Kidney (tissue), 14 donors: ENCODE measurements around the gene HAUS8. TPM values are rescaled to one million over a fixed set of nuclear protein-coding genes. Genes with fewer than 3 reads are reported as not detected.

Experiments used
- DNase-seq, 5 donors: peaks; one replicate each; pipeline ENCODE4 v3.0.0-alpha.2; 2013 to 2020
- FAIRE-seq: peaks from 2 replicates; lab custom pipeline; 2012; peaks lifted over from hg19 to GRCh38; lab: Jason Lieb, UNC
- H3K27ac ChIP-seq, 2 donors: one replicate each; pipeline ENCODE4 v1.7.0; 2013; ENCODE audit warnings: low read depth in 2 of 2, low read length in 2 of 2, inconsistent platforms in 1 of 2
- H3K27me3 ChIP-seq: one replicate; pipeline ENCODE4 v1.7.1; 2013; ENCODE audit warnings: low read length, inconsistent platforms; ENCODE audit not compliant: control insufficient read depth, insufficient read depth
- H3K36me3 ChIP-seq, 3 donors: one replicate each; pipeline versions ENCODE4 v1.7.0 to v1.7.1; 2013; ENCODE audit warnings: low read length in 3 of 3, control low read depth in 1 of 3, inconsistent platforms in 1 of 3; ENCODE audit not compliant: insufficient read depth in 3 of 3, control insufficient read depth in 2 of 3
- H3K4me1 ChIP-seq, 3 donors: one replicate each; pipeline versions ENCODE4 v1.7.0 to v1.7.1; 2013; ENCODE audit warnings: low read length in 3 of 3, inconsistent platforms in 1 of 3, low read depth in 1 of 3; ENCODE audit not compliant: control insufficient read depth in 2 of 3, insufficient read depth in 2 of 3
- H3K4me3 ChIP-seq, 3 donors: one replicate each; pipeline versions ENCODE4 v1.7.0 to v1.8.1; 2013; ENCODE audit warnings: low read length in 3 of 3, control low read depth in 1 of 3, inconsistent platforms in 1 of 3
- H3K9ac ChIP-seq, 3 donors: one replicate each; pipeline versions ENCODE4 v1.7.0 to v1.7.1; 2013; ENCODE audit warnings: low read length in 3 of 3, control low read depth in 1 of 3, inconsistent platforms in 1 of 3
- H3K9me3 ChIP-seq, 3 donors: one replicate each; pipeline versions ENCODE4 v1.7.0 to v1.7.1; 2013; ENCODE audit warnings: low read length in 3 of 3, control low read depth in 1 of 3, inconsistent platforms in 1 of 3; ENCODE audit not compliant: control insufficient read depth in 2 of 3, insufficient read depth in 1 of 3
- CTCF ChIP-seq: IDR thresholded peaks from 3 replicates; pipeline ENCODE4 v1.5.1; 2012; ENCODE audit warnings: mild to moderate bottlenecking, moderate library complexity, borderline replicate concordance; ENCODE audit not compliant: insufficient read depth; ENCODE audit errors: extremely low read depth
- intact Hi-C: fragments of 100-400 bp; cut with DNase I; formaldehyde crosslinking; loops from one replicate; pipeline ENCODE4 v1.11.1; 2022
- polyA plus RNA-seq: library from polyadenylated mRNA; stranded (reverse); fragments of 350-450 nt; fragmentation: Illumina TruSeq; extraction: RNeasy Lipid Tissue Mini Kit (QIAGEN cat#74804); gene quantifications from one replicate; pipeline ENCODE4 v1.2.3, GENCODE V29; 2014; ENCODE audit warnings: low read depth, low replicate concordance; ENCODE audit not compliant: insufficient read depth
- total RNA-seq: library from RNA; stranded (reverse); fragmentation: NEBNext Ultra II Directional; extraction: Animal tissue kit (Norgen Biotek cat#: 25700); gene quantifications from one replicate; pipeline ENCODE4 v1.2.1, GENCODE V29; 2021
- donor health status: control.
- donor health status: control.
- donor health status: control.
- donor health status: control.
- donor health status: control.
- donor health status: DM: yes; HTN: yes; CAD: no.
- donor health status: Normal renal cell carcinoma (clear cell type).

HAUS8 gene
- total and polyA plus RNA-seq, 2 donors from 2014 or later: 5.2 to 6.9 TPM

GRCh38 chr19:17078920-17079709, 3.9 kb upstream of the HAUS8 start:
- FAIRE-seq (no peak), DNase-seq (no peak)
- Histone ChIP-seq H3K9me3 (no peaks in the 10 kb centered on the region), H3K9ac (peak overlapping the region in 1 of 3 donors; percentile 22), H3K27me3 (no peaks in the 10 kb centered on the region), H3K27ac (peak overlapping the region in 1 of 2 donors; percentile 68), H3K4me1 (peaks cover 0 to 16% (median 8%) of the 10 kb centered on the region in 3 donors), H3K36me3 (no peaks in the 10 kb centered on the region), H3K4me3 (no peak overlapping the region)
- intact Hi-C loops: loop anchor here (10.0 kb wide), 1 partner anchor 66 kb away; no protein-coding TSS in a partner anchor
- no peak for TF ChIP-seq CTCF

- Histone ChIP-seq H3K9me3 (no peaks in the 10 kb centered on the region), H3K27me3 (no peaks in the 10 kb centered on the region), H3K4me1 (peaks cover 0 to 17% (median 8%) of the 10 kb centered on the region in 3 donors), H3K4me3 (no peak overlapping the region), H3K27ac (no peak overlapping the region), H3K9ac (no peak overlapping the region), H3K36me3 (no peaks in the 10 kb centered on the region)
- intact Hi-C loops: loop anchor here (10.0 kb wide), 1 partner anchor 67 kb away; no protein-coding TSS in a partner anchor
- no peak for DNase-seq
- TF ChIP-seq CTCF: no peak
- no peak for FAIRE-seq
Measured at GRCh38 chr19:17078036-17078919, 3.0 kb upstream of the HAUS8 start.

- no peak for TF ChIP-seq CTCF
- Histone ChIP-seq H3K27me3 (no peaks in the 10 kb centered on the region), H3K9ac (no peak overlapping the region), H3K9me3 (no peaks in the 10 kb centered on the region), H3K36me3 (no peaks in the 10 kb centered on the region), H3K4me3 (no peak overlapping the region), H3K27ac (no peak overlapping the region), H3K4me1 (peaks cover 0 to 17% (median 8%) of the 10 kb centered on the region in 3 donors)
- DNase-seq (no peak), FAIRE-seq (no peak)
- intact Hi-C loops: loop anchor here (10.0 kb wide), 1 partner anchor 67 kb away; no protein-coding TSS in a partner anchor
Measured at GRCh38 chr19:17077447-17078028, 2.3 kb upstream of the HAUS8 start.
